HCT116 (cell line): ENCODE measurements around the gene LAMTOR4.

Experiments
- CTCF ChIP-seq, 3 experiments: fragments of 200-600 bp in 1 of 3; sonication (generic) in 1 of 3; IDR thresholded peaks in 2 of 3; conservative IDR thresholded peaks in 1 of 3; 2 replicates each; pipeline ENCODE4 v1.5.1; 2012 to 2017; ENCODE audit warnings: low read depth in 2 of 3, low read length in 2 of 3, antibody characterized with exemption in 1 of 3, borderline replicate concordance in 1 of 3, control low read depth in 1 of 3, mild to moderate bottlenecking in 1 of 3, mixed read lengths in 1 of 3, mixed run types in 1 of 3, moderate library complexity in 1 of 3; ENCODE audit not compliant: insufficient read depth in 1 of 3
- EGR1 ChIP-seq: IDR thresholded peaks from 2 replicates; pipeline ENCODE4 v1.6.1; 2012; ENCODE audit warnings: low read depth
- JUND ChIP-seq: IDR thresholded peaks from 2 replicates; pipeline ENCODE4 v1.6.1; 2012
- MAX ChIP-seq: IDR thresholded peaks from 2 replicates; pipeline ENCODE4 v1.6.1; 2012
- POLR2A ChIP-seq: IDR thresholded peaks from 2 replicates; pipeline ENCODE4 v1.7.0; 2011; ENCODE audit warnings: borderline replicate concordance; ENCODE audit not compliant: insufficient read depth, insufficient read length; ENCODE audit errors: extremely low read depth
- POLR2AphosphoS5 ChIP-seq: IDR thresholded peaks from 2 replicates; pipeline ENCODE4 v1.6.1; 2011; ENCODE audit warnings: mild to moderate bottlenecking, low read depth, low read length, moderate library complexity
- YY1 ChIP-seq: IDR thresholded peaks from 2 replicates; pipeline ENCODE4 v1.6.1; 2011; ENCODE audit warnings: low read length, low read depth, moderate library complexity, mild to moderate bottlenecking; ENCODE audit not compliant: insufficient replicate concordance; ENCODE audit errors: extremely low read depth

- TF ChIP-seq JUND (no peak), CTCF (IDR thresholded peaks at IDR 0.05 in 2 of 3, conservative IDR thresholded peaks at IDR 0.05 in 1 of 3; ENCODE audit: borderline replicate concordance in 1 of 3, insufficient read depth in 1 of 3, low read depth in 2 of 3, low read length in 2 of 3) (no peak), MAX (no peak), POLR2A (no peak), YY1 (no peak), POLR2AphosphoS5 (no peak), EGR1 (no peak)
Measured at GRCh38 chr7:100137851-100138760, 10.6 kb upstream of the LAMTOR4 start.
